ENCODE results near the gene NADK2.

DNA sequence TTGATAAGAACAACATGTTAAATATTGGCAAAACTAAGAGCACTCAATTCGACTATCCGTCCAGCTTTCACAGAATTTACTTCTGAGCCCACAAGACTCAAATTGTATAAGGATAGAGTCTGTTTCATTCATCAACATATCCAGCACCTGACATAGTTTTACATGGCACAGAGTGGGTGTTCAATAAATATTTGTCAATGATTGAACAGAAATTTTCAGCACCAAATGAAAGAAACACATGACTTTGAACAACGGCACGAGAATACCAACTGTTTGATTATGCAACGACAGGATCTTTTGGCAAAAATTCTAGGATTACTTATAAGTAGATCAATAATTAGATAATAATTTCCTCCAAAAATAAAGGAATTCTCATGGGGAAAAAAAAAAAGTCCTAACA, 48.0 kb downstream of the NADK2 start:
- TF ChIP-seq, protein P1, sequence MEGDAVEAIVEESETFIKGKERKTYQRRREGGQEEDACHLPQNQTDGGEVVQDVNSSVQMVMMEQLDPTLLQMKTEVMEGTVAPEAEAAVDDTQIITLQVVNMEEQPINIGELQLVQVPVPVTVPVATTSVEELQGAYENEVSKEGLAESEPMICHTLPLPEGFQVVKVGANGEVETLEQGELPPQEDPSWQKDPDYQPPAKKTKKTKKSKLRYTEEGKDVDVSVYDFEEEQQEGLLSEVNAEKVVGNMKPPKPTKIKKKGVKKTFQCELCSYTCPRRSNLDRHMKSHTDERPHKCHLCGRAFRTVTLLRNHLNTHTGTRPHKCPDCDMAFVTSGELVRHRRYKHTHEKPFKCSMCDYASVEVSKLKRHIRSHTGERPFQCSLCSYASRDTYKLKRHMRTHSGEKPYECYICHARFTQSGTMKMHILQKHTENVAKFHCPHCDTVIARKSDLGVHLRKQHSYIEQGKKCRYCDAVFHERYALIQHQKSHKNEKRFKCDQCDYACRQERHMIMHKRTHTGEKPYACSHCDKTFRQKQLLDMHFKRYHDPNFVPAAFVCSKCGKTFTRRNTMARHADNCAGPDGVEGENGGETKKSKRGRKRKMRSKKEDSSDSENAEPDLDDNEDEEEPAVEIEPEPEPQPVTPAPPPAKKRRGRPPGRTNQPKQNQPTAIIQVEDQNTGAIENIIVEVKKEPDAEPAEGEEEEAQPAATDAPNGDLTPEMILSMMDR (IDR thresholded peaks at IDR 0.05; ENCODE audit: low read depth, low read length): no peak
- no peak for TF ChIP-seq EZH2phosphoT487 (IDR thresholded peaks at IDR 0.05; ENCODE audit: low read depth)

All from OCI-LY3 (cell line).